Upper lobe of left lung (tissue), 4 donors: ENCODE measurements around the gene TBC1D12.

Experiments used
- CTCF ChIP-seq, 6 experiments: fragments of 450-650 bp in 4 of 6; fragments of 200-600 bp in 2 of 6; sonication (generic) in 2 of 6; IDR thresholded peaks; one replicate each; pipeline ENCODE4 v1.5.1; 2016 to 2019; ENCODE audit warnings: antibody characterized with exemption in 6 of 6
- POLR2AphosphoS5 ChIP-seq, 2 donors: sonication (generic); formaldehyde crosslinking; IDR thresholded peaks; one replicate each; pipeline ENCODE4 v1.5.1; 2017; ENCODE audit warnings: antibody characterized with exemption in 2 of 2

GRCh38 chr10:94383530-94383929 lies 18.8 kb upstream of the TBC1D12 start:
- TF ChIP-seq CTCF (IDR thresholded peaks at IDR 0.05) (no peak), POLR2AphosphoS5 (IDR thresholded peaks at IDR 0.05) (no peak)
